ENCODE data around the gene PRDM15.
A peak's percentile ranks its signal among the peaks of the same experiment; 100 is the strongest.

PRDM15 gene

GRCh38 chr21:41873005-41873404 lies 6.1 kb downstream of the PRDM15 start:
- H3K27ac ChIP-seq (ENCODE audit: low read length, poor library complexity, severe bottlenecking) = no peak overlapping the region
- H3K4me3 ChIP-seq (ENCODE audit: insufficient read depth in 1 of 2, low read depth in 1 of 2, low read length in 2 of 2) = no peak overlapping the region
- H3K23ac ChIP-seq (ENCODE audit: low read length in 2 of 2) = no peak overlapping the region
- no peaks in the 10 kb centered on the region for H3K27me3 ChIP-seq (ENCODE audit: control insufficient read depth in 1 of 2, insufficient read depth in 1 of 2, low read length in 2 of 2)
- no peak overlapping the region for H2AK5ac ChIP-seq (ENCODE audit: low read length, severe bottlenecking)
- H3K4me2 ChIP-seq (ENCODE audit: low read length, poor library complexity, severe bottlenecking) = no peak overlapping the region
- no peak overlapping the region for H2AFZ ChIP-seq (ENCODE audit: low read depth, low read length)
- H3K14ac ChIP-seq (ENCODE audit: low read length in 2 of 2) = no peak overlapping the region
- no peak overlapping the region for H2BK120ac ChIP-seq (ENCODE audit: low read depth, low read length)
- no peak overlapping the region for H4K8ac ChIP-seq (ENCODE audit: low read length)
- H3K4ac ChIP-seq (ENCODE audit: low read depth in 1 of 2, low read length in 2 of 2) = no peak overlapping the region
- H3K79me1 ChIP-seq (replicated peaks; ENCODE audit: low read length, poor library complexity, severe bottlenecking) = peaks cover 49% of the 10 kb centered on the region
- no peak overlapping the region for H2BK15ac ChIP-seq (ENCODE audit: low read depth, poor library complexity, severe bottlenecking)
- H2BK5ac ChIP-seq (ENCODE audit: low read depth, low read length, poor library complexity, severe bottlenecking) = no peak overlapping the region
- H3K36me3 ChIP-seq (ENCODE audit: control insufficient read depth in 1 of 2, insufficient read depth in 2 of 2, low read depth in 1 of 2, low read length in 2 of 2) = peaks cover 6 to 22% of the 10 kb centered on the region in 2 experiments
- no peak overlapping the region for H4K91ac ChIP-seq (ENCODE audit: low read length)
- peaks cover 6% of the 10 kb centered on the region for H3K4me1 ChIP-seq (ENCODE audit: control insufficient read depth, insufficient read depth, low read depth, low read length)
- no peak overlapping the region for H3K9ac ChIP-seq (ENCODE audit: low read length)
- no peaks in the 10 kb centered on the region for H3K9me3 ChIP-seq (ENCODE audit: control insufficient read depth, low read length)
- DNase-seq = no peak
- H3K18ac ChIP-seq (ENCODE audit: low read depth in 1 of 2, low read length in 2 of 2) = no peak overlapping the region
- 92% methylated on average over 13 of the region's 13 CpGs for WGBS
- H2BK12ac ChIP-seq (ENCODE audit: low read length in 2 of 2) = no peak overlapping the region

- Histone ChIP-seq H3K36me3 (ENCODE audit: control insufficient read depth in 1 of 2, insufficient read depth in 2 of 2, low read depth in 1 of 2, low read length in 2 of 2) (peaks cover 6 to 18% of the 10 kb centered on the region in 2 experiments), H3K79me1 (replicated peaks; ENCODE audit: low read length, poor library complexity, severe bottlenecking) (peaks cover 46% of the 10 kb centered on the region), H3K14ac (ENCODE audit: low read length in 2 of 2) (peak overlapping the region in 1 of 2 experiments; percentile 31), H3K9me3 (ENCODE audit: control insufficient read depth, low read length) (no peaks in the 10 kb centered on the region), H3K4ac (ENCODE audit: low read depth in 1 of 2, low read length in 2 of 2) (no peak overlapping the region), H3K18ac (ENCODE audit: low read depth in 1 of 2, low read length in 2 of 2) (no peak overlapping the region), H2BK12ac (ENCODE audit: low read length in 2 of 2) (no peak overlapping the region), H3K9ac (ENCODE audit: low read length) (no peak overlapping the region), H3K23ac (ENCODE audit: low read length in 2 of 2) (no peak overlapping the region), H4K8ac (ENCODE audit: low read length) (peak overlapping the region; percentile 7), H3K4me3 (ENCODE audit: insufficient read depth in 1 of 2, low read depth in 1 of 2, low read length in 2 of 2) (no peak overlapping the region), H3K27ac (ENCODE audit: low read length, poor library complexity, severe bottlenecking) (no peak overlapping the region), H4K91ac (ENCODE audit: low read length) (no peak overlapping the region), H3K27me3 (ENCODE audit: control insufficient read depth in 1 of 2, insufficient read depth in 1 of 2, low read length in 2 of 2) (no peaks in the 10 kb centered on the region), H2AK5ac (ENCODE audit: low read length, severe bottlenecking) (no peak overlapping the region), H2BK15ac (ENCODE audit: low read depth, poor library complexity, severe bottlenecking) (no peak overlapping the region), H2AFZ (ENCODE audit: low read depth, low read length) (no peak overlapping the region), H2BK120ac (ENCODE audit: low read depth, low read length) (no peak overlapping the region), H3K4me1 (ENCODE audit: control insufficient read depth, insufficient read depth, low read depth, low read length) (peaks cover 2% of the 10 kb centered on the region), H3K4me2 (ENCODE audit: low read length, poor library complexity, severe bottlenecking) (no peak overlapping the region), H2BK5ac (ENCODE audit: low read depth, low read length, poor library complexity, severe bottlenecking) (no peak overlapping the region)
- WGBS = 93% methylated on average over 14 of the region's 15 CpGs
- DNase-seq = no peak
These were observed 7.7 kb downstream of the PRDM15 start for GRCh38 chr21:41871293-41872030.

- no peak overlapping the region for H3K27ac ChIP-seq (ENCODE audit: low read length, poor library complexity, severe bottlenecking)
- no peak overlapping the region for H4K91ac ChIP-seq (ENCODE audit: low read length)
- no peak overlapping the region for H2BK12ac ChIP-seq (ENCODE audit: low read length in 2 of 2)
- no peak overlapping the region for H2BK5ac ChIP-seq (ENCODE audit: low read depth, low read length, poor library complexity, severe bottlenecking)
- H3K4me1 ChIP-seq (ENCODE audit: control insufficient read depth, insufficient read depth, low read depth, low read length) = no peaks in the 10 kb centered on the region
- H2BK120ac ChIP-seq (ENCODE audit: low read depth, low read length) = no peak overlapping the region
- H3K23ac ChIP-seq (ENCODE audit: low read length in 2 of 2) = no peak overlapping the region
- H3K36me3 ChIP-seq (ENCODE audit: control insufficient read depth in 1 of 2, insufficient read depth in 2 of 2, low read depth in 1 of 2, low read length in 2 of 2) = peaks cover 6 to 17% of the 10 kb centered on the region in 2 experiments
- H4K8ac ChIP-seq (ENCODE audit: low read length) = no peak overlapping the region
- peaks cover 48% of the 10 kb centered on the region for H3K79me1 ChIP-seq (replicated peaks; ENCODE audit: low read length, poor library complexity, severe bottlenecking)
- no peak overlapping the region for H3K4me3 ChIP-seq (ENCODE audit: insufficient read depth in 1 of 2, low read depth in 1 of 2, low read length in 2 of 2)
- no peak overlapping the region for H2AK5ac ChIP-seq (ENCODE audit: low read length, severe bottlenecking)
- H3K4ac ChIP-seq (ENCODE audit: low read depth in 1 of 2, low read length in 2 of 2) = no peak overlapping the region
- H3K9ac ChIP-seq (ENCODE audit: low read length) = no peak overlapping the region
- H3K9me3 ChIP-seq (ENCODE audit: control insufficient read depth, low read length) = no peaks in the 10 kb centered on the region
- 91% methylated on average over 9 of the region's 9 CpGs for WGBS
- H3K27me3 ChIP-seq (ENCODE audit: control insufficient read depth in 1 of 2, insufficient read depth in 1 of 2, low read length in 2 of 2) = no peaks in the 10 kb centered on the region
- H3K14ac ChIP-seq (ENCODE audit: low read length in 2 of 2) = no peak overlapping the region
- no peak overlapping the region for H3K4me2 ChIP-seq (ENCODE audit: low read length, poor library complexity, severe bottlenecking)
- no peak overlapping the region for H2BK15ac ChIP-seq (ENCODE audit: low read depth, poor library complexity, severe bottlenecking)
- no peak overlapping the region for H3K18ac ChIP-seq (ENCODE audit: low read depth in 1 of 2, low read length in 2 of 2)
- H2AFZ ChIP-seq (ENCODE audit: low read depth, low read length) = no peak overlapping the region
- DNase-seq = no peak
These were observed 9.4 kb downstream of the PRDM15 start for GRCh38 chr21:41869771-41870170.

GRCh38 chr21:41868062-41868710 lies 11.0 kb downstream of the PRDM15 start:
- Histone ChIP-seq H3K4me2 (ENCODE audit: low read length, poor library complexity, severe bottlenecking) (no peak overlapping the region), H2AK5ac (ENCODE audit: low read length, severe bottlenecking) (no peak overlapping the region), H3K36me3 (ENCODE audit: control insufficient read depth in 1 of 2, insufficient read depth in 2 of 2, low read depth in 1 of 2, low read length in 2 of 2) (peaks cover 6 to 13% of the 10 kb centered on the region in 2 experiments), H3K4ac (ENCODE audit: low read depth in 1 of 2, low read length in 2 of 2) (no peak overlapping the region), H3K14ac (ENCODE audit: low read length in 2 of 2) (no peak overlapping the region), H4K8ac (ENCODE audit: low read length) (no peak overlapping the region), H3K23ac (ENCODE audit: low read length in 2 of 2) (no peak overlapping the region), H3K9me3 (ENCODE audit: control insufficient read depth, low read length) (no peaks in the 10 kb centered on the region), H2BK5ac (ENCODE audit: low read depth, low read length, poor library complexity, severe bottlenecking) (no peak overlapping the region), H3K9ac (ENCODE audit: low read length) (peak overlapping the region; percentile 60), H2BK12ac (ENCODE audit: low read length in 2 of 2) (no peak overlapping the region), H3K4me3 (ENCODE audit: insufficient read depth in 1 of 2, low read depth in 1 of 2, low read length in 2 of 2) (peak overlapping the region in 1 of 2 experiments; percentile 48), H2BK15ac (ENCODE audit: low read depth, poor library complexity, severe bottlenecking) (no peak overlapping the region), H2AFZ (ENCODE audit: low read depth, low read length) (no peak overlapping the region), H3K79me1 (replicated peaks; ENCODE audit: low read length, poor library complexity, severe bottlenecking) (peaks cover 40% of the 10 kb centered on the region), H4K91ac (ENCODE audit: low read length) (no peak overlapping the region), H3K27me3 (ENCODE audit: control insufficient read depth in 1 of 2, insufficient read depth in 1 of 2, low read length in 2 of 2) (no peaks in the 10 kb centered on the region), H3K4me1 (ENCODE audit: control insufficient read depth, insufficient read depth, low read depth, low read length) (no peaks in the 10 kb centered on the region), H3K27ac (ENCODE audit: low read length, poor library complexity, severe bottlenecking) (no peak overlapping the region), H2BK120ac (ENCODE audit: low read depth, low read length) (no peak overlapping the region), H3K18ac (ENCODE audit: low read depth in 1 of 2, low read length in 2 of 2) (no peak overlapping the region)
- no peak for DNase-seq
- WGBS = 91% methylated on average over 8 of the region's 10 CpGs

All from mesenchymal stem cell (in vitro differentiated cells and primary cell).